HG03060 (cell line): Measurements from ENCODE around the gene DNAI2.

ENCODE experiments used
- ATAC-seq: cut with Tn5 transposase; IDR thresholded peaks from one replicate; pipeline ENCODE4 v1.9.1; 2021; ENCODE audit warnings: low read depth, moderate number of reproducible peaks; ENCODE audit not compliant: unreplicated experiment

DNAI2 gene

DNA sequence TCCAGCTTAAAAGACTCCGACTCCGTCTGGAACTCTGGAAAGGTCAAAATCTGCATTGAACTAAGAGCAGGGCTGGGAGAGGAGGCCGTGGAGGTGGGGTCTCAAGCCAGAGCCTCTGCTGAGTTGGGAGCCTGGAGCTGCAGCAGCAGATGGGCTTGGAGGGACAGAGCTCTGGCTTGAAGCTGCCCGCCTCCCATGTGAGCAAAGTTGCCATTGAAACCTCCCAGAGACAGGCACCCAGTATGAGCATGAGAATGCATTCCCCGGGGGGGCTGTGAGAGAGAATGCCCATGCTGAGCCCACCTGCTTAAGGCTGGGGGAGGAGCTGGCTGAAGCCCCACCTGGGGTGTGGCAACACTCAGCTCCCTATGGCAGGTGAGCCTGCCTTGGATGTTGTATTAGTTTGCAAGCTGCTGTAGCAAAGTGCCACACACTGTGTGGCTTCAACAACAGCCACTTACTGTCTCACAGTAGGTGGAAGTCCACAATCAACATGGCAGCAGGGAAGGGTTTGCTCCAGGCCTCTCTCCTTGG, 61.6 kb downstream of the DNAI2 start:
- no peak for ATAC-seq

GRCh38 chr17:74336307-74336706, 62.3 kb downstream of the DNAI2 start:
- ATAC-seq, result no peak

DNA sequence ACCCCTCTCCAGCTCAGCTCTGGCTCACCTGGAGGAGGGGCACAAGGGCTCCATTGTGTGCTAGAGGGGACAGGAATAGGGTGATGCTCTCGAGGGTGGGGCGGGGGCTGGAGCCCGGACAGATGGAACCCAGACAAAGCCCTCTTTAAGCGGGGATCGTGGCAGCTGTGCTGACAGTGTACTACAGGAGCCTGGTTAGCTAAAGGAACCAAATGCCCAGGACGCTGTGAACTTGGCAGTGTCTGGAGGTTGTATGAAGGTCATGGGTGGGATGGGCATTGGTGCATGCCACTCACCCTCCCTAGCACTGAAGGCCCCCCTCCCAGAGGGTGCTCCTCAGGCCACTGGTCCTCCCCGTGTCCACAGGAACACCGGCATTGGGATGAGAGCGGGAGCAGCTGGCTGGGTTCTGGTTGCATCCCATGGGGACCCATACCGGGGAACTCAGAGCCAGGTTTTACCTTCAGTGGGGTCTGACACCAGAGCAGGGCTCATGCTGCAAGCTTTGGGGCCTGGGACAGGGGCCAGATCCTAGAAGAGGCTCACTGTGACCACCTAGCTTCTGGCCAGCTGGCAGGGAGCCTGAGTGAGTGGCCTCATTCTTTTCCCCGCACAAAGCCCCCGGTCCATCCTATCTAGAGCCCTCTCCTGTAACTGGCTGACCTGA, 63.9 kb downstream of the DNAI2 start:
- ATAC-seq, result no peak

DNA sequence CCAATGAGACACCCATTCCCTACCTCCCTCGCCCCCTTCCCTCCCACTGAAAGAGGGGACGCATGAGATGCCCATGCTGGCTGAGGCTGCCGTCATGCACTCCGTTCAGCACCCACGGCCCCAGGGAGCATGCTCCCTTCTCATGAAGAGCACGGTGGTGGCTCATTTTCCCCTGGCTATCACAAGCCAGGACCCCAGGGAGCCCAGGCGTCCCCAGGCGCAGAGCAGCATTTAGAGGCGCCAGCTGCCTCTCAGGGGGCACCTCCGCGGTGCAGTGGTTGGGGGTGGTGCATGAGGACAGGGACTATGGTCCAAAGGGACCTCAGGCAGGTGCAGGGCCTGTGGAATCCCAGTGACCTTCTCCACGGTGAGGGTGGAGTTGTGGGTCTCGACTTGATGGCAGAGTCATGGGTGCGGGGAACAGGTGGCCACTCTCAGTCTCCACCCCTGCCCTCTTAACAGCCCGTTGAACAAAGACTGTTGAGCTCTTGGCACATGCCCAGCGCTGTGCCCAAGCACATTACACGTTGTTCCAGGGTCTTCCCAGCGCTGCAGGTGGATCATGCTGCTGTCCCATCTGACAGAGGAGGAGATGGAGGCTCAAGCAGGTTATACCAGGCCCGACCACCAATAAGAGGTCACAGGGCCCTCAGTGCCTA, 65.6 kb downstream of the DNAI2 start:
- ATAC-seq, result no peak

DNA sequence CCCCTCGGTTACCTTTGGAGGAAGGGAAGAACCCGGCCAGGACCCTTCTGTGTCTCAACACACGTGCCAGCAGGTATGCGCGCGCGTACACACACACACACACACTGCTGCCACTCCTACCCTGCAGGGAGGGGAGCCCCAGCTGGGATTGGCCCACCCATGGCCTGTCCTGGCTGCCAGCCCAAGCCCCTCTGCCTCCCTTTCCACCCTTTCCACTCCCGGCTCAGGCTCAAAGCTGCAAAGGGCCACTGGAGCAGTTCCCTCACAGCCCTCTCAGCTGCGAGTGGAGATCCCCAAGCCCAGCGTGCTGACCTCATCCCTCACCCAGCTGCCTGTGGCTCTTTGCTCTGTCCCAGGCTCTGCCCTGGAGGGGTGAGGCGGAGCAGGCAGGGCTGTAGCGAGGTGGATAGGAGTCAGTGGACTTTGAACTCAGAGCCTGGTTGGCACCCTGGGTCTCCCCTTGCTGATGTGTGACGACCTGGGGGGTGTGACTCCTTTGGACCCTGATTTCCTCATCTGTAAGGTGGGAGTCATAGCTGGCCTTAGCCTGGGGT, 66.5 kb downstream of the DNAI2 start:
- no peak for ATAC-seq

- no peak for ATAC-seq
These were observed 68.2 kb downstream of the DNAI2 start for GRCh38 chr17:74342224-74342623.

- ATAC-seq, result no peak
These were observed 69.1 kb downstream of the DNAI2 start for GRCh38 chr17:74343121-74343520.

GRCh38 chr17:74343526-74344284, 69.7 kb downstream of the DNAI2 start:
- no peak for ATAC-seq

DNA sequence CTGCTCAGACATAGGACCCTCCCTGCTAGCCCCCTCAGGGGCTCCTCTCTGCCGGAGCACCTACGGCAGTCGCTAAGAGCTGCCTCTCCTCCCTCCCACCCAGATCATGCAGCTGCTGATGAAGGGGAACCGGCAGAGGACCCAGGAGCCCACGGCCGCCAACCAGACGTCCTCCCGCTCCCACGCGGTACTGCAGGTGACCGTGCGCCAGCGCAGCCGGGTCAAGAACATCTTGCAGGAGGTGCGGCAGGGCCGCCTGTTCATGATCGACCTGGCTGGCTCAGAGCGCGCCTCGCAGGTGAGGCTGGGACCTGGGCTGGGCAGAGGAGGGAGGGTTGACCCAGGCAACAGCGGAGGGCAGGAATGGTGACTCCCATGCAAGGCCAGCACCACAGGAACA, 70.6 kb downstream of the DNAI2 start:
- no peak for ATAC-seq

DNA sequence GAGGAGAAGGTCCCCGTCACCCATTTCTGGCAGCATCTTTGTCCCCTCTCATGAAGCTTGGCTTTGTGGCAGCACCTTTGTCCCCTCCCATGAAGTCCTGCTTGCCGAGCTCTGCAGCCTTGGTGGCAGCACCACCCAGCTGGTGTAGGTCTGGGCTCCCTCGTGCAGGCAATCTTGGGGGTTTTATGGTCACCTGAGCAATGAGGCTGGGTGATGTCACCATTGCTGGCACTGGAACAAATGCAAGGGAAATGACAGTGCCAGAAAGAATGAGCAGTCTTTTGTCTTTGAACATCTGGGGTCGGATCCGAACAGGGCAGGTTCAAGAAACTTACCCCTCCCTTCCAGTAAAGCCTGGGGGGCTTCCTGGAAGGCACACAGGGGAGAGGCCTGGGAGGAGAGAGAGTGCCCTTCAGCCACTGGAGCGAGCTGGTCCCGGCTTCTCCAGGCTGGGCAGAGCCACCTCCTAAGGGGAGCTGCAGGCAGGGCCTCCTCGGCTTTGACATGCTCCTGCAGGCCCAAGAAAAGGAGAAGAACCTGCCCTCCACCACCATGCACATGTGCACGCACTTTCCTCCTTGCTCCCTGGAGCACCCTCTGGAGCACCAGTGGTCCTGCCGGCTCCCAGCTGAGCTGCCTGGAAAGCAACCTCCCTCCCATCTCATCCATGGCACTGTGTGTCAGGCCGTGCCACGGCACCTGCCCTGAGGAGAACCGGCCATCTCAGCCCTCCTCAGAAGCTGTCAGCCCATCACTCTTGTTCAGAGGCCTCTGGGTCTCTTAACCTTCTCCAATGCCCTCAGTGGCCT, 71.6 kb downstream of the DNAI2 start:
- ATAC-seq, result no peak

DNA sequence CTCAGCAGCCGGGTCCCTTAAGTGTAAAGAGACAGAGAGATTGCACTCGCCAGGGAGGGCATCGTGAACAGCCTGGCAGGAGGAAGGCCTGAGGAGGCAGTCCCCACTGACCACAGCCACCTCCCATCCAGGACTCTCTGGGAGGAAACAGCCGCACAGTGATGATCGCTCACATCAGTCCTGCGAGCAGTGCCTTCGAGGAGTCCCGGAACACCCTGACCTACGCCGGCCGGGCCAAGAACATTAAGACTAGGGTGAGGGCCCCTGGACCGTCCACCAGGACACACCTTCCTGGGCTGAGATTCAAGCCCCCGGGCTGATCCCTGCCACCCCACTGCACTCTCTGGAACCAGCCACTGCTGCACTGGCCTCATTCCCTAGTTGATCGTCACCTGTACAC, 73.6 kb downstream of the DNAI2 start:
- no peak for ATAC-seq

DNA sequence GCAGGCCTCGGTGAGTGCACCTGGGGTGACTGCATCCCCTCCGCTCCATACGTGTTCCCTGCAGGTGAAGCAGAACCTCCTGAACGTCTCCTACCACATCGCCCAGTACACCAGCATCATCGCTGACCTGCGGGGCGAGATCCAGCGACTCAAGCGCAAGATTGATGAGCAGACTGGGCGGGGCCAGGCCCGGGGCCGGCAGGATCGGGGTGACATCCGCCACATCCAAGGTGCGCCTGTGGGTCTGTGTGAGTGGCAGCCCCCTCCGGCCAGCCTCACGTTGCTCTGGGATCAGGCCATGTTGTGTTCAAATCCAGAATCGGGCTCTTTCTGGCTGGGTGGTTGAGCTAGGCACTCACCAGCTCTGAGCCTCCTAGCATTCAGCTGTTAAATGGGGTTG, 75.1 kb downstream of the DNAI2 start:
- ATAC-seq, result no peak

- no peak for ATAC-seq
These were observed 76.5 kb downstream of the DNAI2 start for GRCh38 chr17:74350486-74350885.

GRCh38 chr17:74351552-74352210, 77.6 kb downstream of the DNAI2 start:
- ATAC-seq, result no peak

DNA sequence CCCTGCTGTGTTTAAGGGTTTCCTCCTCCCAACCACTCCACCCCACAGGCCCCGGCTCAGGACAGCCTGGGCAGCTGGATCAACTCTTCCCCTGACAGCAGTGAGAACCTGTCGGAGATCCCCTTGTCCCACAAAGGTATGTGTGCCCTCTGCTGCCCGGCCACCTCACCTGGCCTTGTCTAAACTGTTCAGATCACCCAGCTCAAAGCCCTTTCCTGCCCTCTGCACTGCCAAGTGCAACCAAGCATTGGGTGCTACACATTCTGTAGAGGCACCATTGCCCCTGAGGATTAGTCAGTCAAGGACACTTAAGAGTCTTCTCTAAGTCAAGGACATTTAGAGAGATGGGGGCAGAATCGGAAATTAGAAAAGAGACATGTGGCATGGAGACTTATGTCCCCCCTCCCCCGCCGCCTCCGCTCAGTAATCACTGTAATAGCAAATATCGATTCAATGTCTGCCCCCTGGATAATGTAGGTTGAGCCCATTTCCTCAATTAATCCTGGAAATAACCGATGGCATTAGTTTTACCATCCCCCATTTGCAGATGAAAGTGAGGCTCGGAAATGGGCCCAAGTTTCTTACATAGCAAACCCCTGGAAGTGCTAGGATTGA, 79.5 kb downstream of the DNAI2 start:
- ATAC-seq, result no peak

GRCh38 chr17:74354123-74354522, 80.1 kb downstream of the DNAI2 start:
- no peak for ATAC-seq

- no peak for ATAC-seq
These were observed 80.5 kb downstream of the DNAI2 start for GRCh38 chr17:74354561-74354960.

GRCh38 chr17:74355065-74355464, 81.0 kb downstream of the DNAI2 start:
- ATAC-seq, result no peak

DNA sequence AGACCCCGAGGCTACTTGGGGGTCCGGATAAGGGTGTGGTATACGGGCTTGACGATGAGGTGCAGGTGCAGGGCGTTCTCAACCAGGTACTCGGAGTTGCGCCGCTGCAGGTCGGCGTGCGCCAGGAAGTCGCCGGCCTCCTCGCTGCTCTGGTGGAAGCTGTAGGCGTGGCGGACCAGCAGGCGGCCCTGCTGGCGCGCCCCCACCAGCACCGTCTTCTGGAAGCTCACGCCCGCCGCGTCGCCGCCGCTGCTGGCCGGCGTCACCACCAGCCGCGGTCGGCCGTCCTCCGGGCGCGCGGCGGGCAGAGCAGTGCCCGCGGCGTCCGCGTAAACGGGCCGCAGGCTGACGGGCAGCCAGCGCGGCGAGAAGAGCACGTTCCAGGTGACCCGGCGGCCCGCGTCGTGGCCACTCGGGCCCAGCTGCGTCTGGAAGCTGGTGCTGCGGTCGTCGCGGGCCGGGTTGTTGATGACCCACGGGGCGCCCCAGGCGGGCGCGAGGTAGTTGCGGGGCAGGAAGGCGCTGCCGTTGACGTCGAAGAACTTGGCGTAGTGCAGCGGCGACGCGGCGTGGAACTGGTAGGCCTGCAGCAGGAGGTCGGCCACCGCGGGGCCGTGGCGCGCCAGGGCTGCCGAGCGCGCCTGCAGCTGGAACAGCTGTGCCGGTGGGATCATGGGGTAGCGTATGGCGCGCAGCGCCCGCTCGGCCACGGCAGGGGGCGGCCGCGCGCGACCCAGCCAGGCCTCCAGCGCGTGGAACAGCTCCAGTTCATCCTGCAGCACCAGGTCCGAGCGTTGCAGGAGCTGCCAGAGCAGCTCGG, 82.8 kb downstream of the DNAI2 start:
- no peak for ATAC-seq
